GM11168 (cell line): Measurements from ENCODE around the gene RIN3.

ENCODE experiments used
- in situ Hi-C: fragments of 300-500 bp; cut with MboI; formaldehyde crosslinking; loops from one replicate; pipeline ENCODE4 v1.12.0; 2022; ENCODE audit warnings: low sequenced_read_pairs; ENCODE audit not compliant: unreplicated experiment

The RIN3 gene

DNA sequence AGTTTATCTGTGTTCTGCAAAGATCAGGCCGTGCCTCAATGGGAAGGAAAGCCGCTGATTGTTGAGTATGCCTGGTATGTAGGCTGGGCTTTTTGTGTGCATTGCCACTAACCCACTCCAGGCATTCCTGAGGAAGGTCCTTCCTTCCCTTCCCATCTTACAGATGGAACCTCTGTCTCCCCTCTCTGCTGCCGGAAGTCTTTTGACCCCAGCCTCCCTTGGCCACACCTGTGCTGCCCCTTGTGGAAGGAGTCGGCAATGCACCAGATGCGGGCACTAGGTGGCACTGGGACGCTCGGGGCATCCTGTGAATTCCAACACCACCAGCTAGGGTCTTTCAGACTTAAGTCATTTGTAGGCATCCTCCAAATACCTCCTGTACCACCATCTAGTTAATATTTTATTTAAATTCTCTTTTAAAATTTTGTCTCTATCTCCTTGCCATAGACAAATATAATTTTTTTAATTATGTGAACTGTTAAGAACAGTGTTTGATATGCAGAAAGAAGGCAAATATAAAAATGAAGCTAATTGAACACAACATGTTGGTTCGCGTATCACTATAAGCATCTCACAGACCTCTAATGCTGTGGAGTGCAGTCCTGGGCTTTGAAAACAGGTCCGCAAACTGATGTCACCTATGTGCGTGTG is 99.6 kb downstream of the RIN3 start:
- in situ Hi-C loops: no loop called here

DNA sequence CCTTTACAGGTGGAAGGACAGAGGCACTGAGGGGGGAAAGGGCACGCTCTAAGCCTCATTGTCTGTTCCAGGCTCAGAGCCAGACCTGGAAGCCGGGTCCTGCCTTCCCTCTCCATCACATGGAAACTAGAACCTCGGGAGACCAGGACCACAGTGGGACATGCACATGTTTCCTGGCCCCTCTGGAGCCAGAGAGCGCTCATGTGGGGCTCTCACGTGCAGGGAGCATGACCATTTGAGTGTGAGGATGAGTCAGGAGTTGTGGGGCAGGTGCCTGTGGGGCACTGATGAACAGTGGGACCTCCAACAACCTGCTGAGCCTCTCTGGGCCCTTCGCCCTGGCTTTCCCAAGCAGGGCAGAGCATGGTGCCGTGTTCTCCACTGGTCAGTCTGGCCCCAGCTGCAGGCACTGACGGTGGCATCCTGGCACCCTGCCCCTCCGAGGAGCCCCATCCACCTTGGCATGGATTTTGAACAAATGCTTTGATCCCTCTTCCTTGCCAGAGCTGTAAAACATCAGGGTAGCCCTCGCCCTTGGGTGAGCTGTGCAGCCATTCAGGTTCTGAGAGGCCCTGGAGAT is 100.2 kb downstream of the RIN3 start:
- in situ Hi-C loops: no loop called here

DNA sequence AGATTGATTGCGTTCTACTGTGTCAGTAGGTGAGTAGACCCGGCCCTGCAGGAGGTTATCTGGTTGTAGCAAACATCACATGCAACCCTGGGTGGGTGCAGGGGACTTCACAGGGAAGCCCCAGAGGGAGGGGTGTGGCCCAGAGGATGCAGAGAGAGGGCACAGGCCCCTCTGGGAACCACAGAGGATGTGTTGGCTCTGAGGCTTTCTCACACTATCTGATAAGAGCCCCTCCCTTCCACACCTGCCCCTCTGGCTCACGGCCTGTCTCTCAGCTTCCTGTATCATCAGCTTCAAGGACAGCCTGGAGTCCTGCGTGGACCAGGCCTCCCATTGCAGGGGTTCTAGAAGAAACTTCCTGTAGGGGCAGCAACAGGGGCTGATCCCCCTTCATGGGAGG is 101.9 kb downstream of the RIN3 start:
- in situ Hi-C loops: no loop called here

DNA sequence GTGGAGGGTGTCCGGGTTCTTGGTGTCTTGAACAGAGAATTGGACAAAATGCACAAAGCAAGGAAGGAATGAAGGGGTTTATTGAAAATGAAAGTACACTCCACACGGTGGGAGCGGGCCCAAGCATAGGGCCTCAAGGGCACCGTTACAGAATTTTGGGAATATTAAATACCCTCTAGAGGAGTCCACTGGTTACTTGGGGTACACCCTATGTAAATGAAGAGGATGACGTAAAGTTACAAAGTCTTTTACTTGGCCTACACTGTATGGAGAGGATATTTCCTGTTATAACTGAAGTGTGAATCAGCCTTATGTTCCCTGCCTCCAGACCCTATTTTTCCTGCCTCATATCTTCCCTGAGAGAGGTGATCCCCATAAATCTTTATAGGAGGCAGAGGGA is 102.6 kb downstream of the RIN3 start:
- in situ Hi-C loops: no loop called here

DNA sequence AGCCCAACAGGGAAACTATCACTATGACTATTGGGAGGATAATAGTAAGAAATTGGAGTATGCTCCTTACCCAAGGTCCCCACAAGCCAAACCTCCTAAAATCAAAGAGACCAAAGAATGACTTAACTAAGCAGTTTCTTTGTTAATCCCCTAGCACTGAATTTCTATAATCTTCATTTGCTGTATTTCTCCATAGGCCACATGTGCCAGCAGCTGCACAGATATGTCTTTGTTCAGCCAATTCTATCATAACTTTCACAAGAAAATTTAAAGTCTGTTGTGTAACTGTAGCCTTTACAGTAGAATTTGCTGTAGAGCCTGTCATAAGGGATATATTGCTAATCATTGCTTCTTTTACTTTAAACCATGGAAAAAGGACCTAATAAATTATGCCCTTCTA is 104.0 kb downstream of the RIN3 start:
- in situ Hi-C loops: no loop called here

DNA sequence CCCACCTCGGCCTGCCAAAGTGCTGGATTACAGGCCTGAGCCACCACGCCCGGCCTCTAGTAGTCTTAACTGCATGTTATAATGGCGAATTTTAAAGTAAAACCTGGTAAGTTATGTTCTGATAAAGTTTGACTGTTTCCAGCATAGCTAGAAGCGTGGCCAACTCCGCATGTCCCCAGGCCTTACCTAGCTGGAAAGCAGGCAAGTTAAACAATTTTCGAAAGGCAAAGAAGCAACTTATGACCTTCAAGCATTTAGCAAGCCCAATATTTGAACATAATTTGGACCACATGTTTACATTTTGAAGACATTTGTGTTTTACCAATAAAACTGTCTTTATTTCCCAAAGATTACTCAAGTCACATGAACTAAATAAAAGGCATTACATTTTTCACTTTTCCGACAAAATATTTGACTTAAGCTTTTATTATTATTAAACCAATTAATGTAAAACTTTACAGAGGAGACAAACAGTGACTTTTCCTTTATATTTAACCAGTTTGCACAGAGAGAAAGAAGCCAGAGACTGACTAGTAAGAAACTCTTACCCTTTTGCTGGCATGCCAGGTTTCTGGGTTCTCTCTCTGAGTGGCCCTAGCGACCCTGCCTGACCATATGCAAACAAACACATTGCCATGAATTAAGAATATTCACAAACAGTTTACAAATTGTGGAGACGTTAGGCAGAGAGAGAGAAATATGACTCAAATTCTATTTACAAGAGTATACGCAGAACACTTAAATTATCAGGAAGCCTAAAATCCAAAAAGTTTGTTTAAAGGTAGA is 106.3 kb downstream of the RIN3 start:
- in situ Hi-C loops: no loop called here

DNA sequence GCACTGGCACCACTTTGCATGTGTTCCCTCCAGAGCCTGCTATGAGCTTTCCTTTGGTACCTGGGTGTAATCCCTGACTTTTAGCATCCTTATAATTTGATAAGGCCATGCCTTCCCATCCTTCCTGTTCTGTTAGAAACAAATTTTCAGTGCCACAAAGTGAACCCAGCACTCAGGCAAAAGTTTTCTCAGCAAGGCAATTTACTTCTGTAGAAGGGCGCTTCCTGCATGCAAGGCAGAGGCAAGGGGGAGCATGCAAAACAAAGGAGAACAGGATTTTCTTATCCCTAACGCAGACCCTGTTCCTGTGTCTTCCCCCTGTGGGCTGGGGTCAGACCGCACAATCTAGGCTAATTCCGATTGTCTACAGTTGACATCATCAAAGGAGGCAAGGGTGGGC is 108.7 kb downstream of the RIN3 start:
- in situ Hi-C loops: no loop called here

DNA sequence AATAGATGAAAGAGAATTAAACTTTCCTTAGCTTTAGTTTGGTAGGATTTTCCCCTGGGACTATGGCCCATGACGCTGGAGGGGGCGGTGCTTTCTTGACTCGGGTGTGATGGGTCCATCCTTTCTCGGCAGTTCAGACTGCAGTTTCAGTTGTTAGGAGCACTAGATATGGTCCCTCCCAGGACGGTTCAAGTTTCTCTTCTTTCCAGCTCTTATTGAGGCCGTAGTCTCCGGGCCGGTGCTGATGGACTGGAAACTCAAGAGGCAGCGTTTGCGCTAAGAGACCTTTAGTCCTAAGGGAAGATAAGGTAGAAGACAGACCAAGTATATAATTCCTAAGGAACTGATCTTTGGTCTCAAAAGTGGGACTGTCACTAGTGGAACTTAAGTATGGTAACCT is 111.2 kb downstream of the RIN3 start:
- in situ Hi-C loops: no loop called here

DNA sequence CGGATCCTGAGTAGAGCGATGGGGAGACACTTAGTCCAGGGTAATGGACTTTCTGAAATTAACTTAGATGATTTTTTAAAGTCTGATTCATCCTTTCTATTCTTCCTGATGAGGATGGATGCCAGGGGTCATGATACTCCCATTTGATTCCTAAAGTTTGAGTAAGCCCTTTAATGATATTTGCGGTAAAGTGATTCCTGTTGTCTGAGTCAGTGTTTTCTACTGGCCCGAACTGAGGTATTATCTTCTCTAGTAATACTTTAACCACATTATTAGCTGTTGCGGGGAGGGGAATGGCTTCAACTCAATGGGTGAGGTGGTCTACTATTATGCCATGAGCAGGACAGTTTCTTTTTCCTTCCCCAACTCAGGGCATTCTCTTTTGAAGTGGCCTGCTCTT is 111.6 kb downstream of the RIN3 start:
- in situ Hi-C loops: no loop called here

DNA sequence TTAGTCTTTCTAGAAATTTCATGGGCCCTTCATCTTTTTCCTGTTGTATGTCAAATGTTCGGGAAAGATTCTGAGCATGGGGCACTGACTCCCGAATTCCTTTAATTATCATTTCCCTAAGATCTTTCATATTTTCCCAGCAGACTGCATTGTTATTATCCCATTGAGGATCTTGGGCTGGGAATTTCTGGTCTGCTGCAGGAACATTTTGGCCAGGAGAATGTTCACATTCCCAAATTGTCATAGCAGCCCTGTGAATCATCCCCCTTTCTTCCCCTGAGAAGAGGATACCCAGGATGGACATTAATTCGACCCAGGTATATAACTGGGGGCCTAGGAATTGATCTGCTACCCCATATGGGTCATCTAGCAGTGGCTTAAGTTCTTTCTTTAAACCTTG is 112.5 kb downstream of the RIN3 start:
- in situ Hi-C loops: no loop called here

DNA sequence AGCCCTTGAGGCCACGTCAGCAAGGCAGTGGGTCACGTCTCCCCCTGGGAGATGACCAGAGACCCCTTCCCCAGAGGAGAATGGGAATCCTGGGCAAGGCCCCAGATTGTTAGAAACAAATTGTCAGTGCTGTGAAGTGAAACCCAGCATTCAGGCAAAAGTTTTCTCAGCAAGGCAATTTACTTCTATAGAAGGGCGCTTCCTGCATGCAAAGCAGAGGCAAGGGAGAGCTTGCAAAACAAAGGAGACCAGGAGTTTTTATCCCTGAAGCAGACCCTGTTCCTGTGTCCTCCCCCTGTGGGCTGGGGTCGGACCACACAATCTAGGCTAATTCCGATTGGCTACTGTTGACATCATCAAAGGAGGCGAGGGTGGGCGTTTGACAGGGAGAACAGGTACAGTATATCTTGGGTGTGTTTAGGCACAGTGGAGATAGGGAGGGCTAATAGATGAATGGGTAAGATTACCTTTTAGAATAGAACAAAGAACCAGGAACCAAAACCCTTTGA is 114.2 kb downstream of the RIN3 start:
- in situ Hi-C loops: no loop called here

DNA sequence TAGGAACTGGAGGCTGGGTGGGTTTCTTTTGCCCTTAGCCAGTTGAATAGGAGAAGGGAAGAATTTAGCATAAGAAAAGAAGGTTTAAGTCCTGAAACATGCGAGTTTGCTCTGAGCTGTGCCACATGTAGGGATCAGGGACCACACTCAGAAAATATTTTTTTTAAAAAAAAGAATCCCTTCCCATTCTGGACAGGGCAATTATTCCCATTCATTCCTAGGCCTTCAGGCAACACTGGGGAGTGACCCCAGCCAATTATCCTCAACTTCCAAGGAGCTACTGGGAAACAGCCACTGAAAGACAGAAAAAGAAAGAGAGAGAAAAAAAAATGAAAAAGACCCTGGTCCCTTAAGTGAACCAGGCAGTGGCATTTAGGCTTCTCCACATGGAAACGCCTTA is 115.1 kb downstream of the RIN3 start:
- in situ Hi-C loops: no loop called here

DNA sequence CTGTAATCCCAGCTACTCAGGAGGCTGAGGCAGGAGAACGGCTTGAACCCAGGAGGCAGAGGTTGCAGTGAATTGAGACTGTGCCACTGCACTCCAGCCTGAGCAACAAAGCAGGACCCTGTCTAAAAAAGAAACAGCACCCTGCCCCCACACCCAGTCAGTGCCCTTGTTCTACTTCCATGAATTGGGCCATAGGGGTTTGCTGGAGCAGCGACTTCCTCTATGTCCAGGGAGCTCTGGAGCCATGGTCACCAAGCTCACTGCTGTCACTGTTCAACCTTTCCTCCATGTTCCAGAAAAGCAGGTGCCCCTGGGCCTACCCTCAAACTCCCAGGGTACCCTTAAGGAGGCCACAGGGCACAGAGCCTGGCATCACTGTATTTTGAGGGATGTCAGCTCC is 116.8 kb downstream of the RIN3 start:
- in situ Hi-C loops: no loop called here

DNA sequence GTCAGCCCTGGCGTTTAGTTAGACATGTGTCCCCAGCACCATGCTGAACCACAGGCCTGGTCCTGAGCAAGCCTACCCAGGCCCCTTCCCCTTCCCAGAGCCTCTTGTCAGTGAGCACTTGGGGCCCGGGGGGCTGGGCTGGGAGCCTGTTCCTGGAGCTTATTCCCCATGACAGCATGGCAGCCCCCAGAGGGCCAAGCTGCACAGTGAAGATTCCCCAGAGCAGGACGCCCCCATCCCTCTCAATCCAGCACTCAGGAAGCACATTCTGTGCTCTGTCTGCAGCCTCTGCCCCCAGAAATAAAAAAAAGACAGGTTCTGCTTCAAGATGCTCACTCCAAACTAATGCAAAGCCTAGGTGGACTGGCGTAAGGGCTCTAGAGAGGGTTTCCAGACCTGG is 117.5 kb downstream of the RIN3 start:
- in situ Hi-C loops: no loop called here

DNA sequence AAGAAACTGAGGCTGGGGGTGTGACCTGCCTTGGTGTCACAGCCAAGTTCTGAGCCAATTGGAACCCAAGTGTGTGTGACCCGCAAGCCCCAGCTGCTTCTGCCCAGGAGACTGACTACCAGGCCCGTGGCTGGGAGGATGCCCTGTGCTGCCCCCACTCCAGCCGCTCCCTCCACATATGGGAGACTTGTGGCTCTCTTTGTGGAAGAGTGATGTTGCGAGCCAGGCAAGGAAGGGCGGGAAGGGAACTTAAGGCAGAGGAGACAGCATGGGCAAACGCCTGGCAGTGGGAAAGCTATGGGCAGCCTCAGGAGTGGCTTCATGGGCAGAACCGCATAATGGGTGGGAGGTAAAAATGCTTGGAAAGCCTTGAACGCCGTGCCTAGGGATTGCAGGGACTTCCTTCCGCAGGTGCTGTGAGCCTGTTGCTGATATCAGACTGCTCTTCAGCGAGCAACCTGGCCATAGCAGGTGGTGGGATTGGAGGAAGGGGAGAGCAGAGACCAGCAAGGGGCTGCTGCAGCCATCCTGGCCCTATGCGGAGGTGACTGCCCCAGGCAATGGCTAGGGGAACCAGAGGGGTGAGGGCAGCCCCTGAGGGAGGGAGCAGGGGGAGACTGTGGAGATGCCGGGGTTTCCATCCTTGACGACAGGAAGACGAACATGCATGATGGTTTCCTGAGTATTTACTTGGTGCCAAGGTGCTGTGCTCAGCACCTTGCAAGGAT is 119.1 kb downstream of the RIN3 start:
- in situ Hi-C loops: no loop called here

DNA sequence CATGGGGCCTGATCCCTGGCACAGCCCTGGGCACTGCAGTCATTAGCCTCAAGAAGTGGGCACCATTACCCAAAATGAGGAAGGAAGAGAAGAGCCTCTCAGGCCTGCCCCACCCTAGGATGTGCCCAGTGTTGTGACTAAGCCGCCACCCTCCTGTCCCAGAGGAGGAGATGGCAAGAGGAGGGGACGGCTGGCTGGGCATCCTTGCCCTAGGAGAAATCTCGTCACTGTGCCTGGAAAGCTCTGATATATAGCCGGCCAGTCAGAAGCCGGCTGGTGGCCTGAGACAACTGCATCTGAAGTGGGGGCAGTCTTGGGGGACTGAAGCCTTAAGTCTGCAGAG is 119.7 kb downstream of the RIN3 start:
- in situ Hi-C loops: no loop called here

DNA sequence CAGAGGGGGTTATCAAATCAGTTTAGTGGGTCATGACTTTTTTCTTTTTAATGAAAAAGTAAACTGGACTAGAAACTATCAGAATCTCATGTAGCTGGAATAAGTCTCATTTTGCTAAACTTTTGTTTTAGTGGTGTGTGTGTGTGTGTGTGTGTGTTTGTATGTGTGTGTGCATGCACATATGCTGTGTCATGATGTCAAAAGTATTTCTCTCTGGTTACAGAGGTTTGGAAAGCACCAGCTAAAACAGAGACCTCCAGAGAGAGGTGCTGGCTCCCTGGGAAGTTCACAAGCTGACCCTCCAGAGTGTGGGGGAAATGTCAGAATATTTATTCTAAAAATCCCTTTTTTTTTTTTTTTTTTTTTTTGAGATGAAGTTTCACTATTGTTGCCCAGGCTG is 120.1 kb downstream of the RIN3 start:
- in situ Hi-C loops: no loop called here

DNA sequence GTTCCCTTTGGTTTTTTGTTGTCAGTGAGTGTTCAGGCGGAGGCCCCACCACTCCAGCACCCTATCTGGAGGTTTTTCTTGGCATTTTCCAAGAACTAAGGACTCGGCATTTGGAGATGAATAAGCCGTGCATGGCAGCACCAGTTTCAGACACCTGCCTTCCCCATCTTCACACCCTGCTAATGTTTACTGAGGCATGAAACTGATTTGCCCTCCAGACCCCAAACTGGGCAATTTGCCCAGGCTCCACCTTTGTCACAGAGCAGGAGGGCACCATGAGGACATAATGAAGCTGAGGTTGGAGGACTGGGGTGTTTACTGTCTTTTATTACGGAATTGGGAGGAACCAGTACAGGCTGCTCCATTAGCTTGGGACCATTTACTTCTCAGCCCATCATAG is 121.5 kb downstream of the RIN3 start:
- in situ Hi-C loops: no loop called here

DNA sequence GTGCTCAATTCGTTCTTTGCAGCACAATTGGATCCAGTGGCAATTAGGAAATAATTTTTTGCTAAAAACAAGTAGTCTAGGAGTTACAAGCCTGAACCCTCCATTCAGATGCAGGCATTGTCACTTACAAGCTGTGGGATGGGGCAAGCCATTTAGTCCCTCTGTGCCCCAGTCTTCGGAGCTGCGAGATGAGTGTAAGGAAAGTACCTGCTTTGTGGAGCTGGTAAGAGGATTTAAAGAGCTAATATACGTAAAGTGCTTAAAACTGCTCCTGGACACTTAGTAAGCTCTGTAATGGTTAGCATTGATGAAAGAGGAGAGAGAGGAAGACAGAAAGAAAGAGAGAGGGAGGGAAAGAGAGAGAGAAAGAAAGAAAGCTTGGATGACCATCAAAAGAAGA is 122.3 kb downstream of the RIN3 start:
- in situ Hi-C loops: no loop called here

DNA sequence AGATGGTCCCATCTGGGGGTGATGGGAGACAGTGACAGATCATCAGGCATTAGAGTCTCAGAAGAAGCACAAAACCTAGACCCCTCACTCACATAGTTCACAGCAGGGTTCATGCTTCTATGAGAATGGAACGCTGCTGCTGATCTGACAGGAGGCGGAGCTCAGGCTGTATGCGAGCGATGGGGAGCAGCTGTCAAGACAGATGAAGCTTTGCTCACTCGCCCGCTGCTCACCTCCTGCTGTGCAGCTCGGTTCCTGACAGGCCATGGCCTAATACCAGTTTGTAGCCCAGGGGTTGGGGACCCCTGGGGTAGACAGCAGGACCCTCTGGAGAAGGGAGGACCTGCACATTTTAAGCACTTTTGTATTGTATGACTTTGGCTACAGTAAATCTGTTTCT is 123.6 kb downstream of the RIN3 start:
- in situ Hi-C loops: no loop called here

DNA sequence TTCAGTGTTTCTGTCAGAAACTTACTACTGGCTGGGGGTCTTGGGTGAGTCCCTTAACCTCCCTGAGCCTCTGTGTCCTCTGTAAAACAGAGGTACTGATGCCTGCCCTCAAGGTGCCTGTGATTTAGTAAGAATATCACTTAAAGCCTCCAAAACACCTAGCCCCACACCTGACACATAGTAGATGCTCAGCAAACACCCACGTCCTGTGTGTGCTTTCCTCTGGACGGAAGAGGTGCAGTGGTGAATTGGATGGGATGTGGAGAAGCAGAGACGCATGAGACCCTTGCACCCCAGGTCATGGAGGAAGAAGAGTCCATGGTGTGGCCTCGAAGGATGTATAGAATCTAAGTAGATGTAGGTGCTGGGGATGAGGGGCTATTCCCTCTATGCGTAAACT is 124.3 kb downstream of the RIN3 start:
- in situ Hi-C loops: no loop called here
